GM19452 (cell line): ENCODE results near the gene C4BPB.
"Not testable (repeated sequence)": the region's sequence is repeated elsewhere in the genome, so short reads cannot be mapped to it uniquely, and the experiment has no call there.

ENCODE experiments used
- ATAC-seq: cut with Tn5 transposase; IDR thresholded peaks from one replicate; pipeline ENCODE4 v1.9.1; 2021; ENCODE audit not compliant: unreplicated experiment

C4BPB gene, protein sequence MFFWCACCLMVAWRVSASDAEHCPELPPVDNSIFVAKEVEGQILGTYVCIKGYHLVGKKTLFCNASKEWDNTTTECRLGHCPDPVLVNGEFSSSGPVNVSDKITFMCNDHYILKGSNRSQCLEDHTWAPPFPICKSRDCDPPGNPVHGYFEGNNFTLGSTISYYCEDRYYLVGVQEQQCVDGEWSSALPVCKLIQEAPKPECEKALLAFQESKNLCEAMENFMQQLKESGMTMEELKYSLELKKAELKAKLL

DNA sequence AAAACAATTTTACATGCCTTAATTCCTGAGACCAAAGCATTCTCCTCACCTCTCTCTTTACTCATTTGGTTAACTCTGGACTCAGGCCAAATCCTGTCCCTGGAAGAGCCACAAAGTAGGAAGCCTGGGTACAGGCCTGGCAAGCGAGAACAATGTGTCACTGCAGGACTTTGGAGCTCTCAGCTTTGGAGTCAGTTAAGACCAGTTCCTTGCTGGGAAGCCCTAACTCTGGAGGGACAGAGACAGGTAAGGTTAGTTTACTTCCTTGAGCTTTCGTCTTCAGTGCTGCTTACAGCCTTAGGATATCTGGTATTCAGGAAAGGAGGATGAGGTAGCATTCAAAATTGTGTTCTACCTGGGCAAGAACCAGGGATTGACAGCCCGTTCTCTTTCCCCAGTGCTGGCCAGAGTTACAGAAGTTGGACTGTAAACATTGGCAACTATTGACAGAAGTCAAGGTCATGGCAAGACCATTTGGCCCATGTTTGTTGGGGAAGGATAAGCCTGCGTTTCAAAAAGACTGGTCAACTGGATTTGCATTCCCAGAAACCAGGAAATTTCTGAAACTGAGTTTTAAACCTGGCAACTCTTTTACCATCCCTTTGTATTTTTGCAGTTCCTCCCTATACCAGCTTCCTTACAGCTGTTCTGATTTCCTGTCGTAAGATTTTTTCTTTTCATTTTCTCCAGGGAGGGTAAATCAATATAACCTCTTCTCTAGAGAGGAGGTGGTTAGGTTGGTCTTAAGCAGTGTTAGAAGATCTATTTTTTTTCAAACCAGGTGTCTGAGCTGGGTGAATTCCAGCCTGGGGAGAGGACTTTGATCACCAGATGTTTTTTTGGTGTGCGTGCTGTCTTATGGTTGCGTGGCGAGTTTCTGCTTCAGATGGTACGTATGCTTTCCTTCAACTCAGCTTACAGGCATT, at the start of gene C4BPB:
TSS of gene C4BPB (plus strand) at position 160 of the 926 bp plus-strand sequence. CDS start at position 832, 672 bp downstream.
- ATAC-seq = no peak

DNA sequence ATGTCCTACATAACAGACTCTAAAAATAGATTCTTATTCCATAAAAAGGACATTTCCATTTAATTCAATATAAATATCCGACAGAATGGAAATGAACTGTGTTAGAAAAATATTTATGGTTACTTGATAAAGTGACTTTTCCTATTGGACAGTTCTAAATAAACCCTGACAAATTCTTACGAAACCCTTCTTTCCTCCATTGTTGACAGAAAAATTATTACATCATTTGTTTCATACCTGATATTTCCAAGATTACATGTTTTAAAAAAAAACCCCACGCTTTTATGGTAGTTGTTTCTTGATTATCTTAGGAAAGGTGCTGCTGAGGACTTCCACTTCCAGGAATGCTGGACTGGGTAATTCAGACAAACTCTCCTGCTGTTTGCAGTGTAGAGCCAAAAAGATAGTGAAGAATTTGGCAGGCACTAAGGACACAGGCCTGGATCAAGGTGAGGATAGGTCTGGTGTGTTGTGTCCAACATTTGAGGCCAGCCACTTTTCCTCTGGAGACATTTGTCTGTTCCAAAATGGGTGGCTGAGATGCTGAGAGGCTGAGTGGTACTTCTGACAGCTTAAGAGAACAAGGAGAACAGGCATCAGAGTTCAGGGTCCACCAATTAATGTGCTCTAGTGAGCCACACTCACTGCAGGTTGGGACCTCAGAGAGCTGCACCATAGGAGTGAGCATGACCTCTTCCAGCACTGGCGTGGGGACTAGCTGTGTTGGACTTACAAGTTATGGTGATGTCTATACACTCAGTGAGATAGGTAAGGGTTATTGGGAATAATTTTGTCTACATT, 49.1 kb upstream of the C4BPB start:
- ATAC-seq = no peak

DNA sequence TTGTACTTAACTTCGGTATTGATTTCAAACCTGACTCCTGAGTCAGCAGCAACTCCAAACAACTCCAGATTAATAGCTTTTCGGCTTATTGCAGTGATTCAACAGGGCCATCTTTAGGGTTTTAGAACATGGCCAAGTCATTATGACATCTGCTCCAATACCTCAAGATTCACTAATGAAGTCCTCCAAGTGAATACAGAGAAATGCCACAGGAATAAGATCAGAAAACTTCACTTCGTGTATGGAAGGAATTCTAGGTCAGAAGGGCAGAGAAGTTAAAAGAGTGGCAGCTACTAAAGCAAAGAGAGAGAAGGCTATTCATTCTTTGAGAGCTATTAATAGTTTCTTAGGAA, 48.5 kb upstream of the C4BPB start:
- no peak for ATAC-seq

DNA sequence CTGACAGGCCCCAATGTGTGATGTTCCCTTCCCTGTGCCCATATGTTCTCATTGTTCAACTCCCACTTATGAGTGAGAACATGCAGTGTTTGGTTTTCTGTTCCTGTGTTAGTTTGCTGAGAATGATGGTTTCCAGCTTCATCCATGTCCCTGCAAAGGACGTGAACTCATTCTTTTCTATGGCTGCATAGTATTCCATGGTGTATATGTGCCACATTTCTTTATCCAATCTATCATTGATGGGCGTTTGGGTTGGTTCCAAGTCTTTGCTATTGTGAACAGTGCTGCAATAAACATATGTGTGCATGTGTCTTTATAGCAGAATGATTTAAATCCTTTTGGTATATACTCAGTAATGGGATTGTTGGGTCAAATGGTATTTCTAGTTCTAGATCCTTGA, 47.3 kb upstream of the C4BPB start:
- ATAC-seq = not testable (repeated sequence)

DNA sequence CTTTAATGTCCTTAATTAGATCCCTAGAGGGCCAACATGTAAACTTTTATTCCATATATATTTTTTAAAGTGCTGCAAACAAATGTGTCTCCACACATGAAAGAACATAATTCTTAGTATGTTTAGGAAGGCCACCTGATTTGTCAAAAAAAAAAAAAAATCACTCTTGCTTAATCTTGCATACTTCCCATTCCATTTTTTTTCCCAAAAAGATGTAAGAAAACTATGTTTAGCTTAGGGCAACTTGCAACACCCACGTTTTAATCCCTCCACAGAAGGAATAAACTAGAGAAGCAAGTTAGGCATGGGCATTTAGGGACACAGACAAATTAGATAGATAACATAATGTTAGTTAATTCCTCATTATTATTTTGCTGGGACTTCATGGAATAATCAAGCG, 43.2 kb upstream of the C4BPB start:
- no peak for ATAC-seq

DNA sequence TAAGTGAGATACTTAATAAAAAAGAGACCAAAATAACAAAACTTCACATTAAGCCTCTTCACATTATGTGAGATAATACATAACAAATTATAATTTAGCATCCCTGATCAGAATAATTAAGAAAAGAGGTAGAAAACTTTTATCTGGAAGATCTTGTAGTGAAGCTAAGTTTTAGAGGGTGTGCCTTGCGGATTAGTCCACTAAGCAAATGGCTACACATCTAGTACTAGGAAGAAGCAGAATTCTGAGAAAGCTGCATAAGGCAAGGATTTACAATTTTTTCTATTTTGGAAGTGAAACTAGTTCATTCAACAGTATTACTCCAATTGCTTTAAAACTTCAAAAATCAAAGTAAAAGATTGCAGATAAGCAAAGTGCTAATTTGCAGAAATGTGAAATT, 41.2 kb upstream of the C4BPB start:
- no peak for ATAC-seq

DNA sequence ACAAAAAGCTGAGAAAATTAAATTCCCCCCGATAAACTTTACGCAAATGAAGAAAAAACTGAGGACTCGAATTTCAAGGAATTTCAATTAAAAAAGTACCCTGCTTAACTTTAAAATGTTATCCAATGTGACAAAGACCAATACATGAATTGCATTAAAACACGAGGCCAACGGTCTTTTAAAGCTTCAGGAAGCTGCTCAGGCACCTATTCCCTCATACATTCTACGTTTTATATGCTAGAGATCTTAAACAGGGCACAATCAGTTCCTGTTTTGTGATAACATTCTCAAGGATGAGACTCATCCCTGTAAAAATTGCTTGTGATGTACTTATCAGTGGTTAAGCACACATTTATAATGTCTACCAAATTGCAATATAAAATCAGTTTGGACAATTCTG, 40.6 kb upstream of the C4BPB start:
- ATAC-seq = no peak

DNA sequence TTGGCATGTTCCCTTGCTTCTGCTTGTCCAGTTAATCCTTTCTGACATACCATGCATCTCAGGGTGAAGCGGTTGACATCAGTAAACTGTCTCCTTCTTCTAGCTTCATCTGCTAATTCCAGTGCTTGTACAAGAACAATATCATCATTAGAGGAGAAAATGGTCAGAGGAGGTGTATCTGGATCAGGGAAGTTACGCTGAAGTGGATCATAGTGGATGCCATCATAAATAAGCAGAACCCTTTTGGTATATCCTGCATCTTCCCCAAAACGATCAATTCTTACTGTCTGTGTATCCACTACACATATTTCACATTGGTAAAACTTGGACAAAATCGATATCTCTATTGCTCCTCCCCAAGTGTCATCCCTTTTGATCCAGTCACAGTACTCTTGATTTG, 39.6 kb upstream of the C4BPB start:
- ATAC-seq = no peak

DNA sequence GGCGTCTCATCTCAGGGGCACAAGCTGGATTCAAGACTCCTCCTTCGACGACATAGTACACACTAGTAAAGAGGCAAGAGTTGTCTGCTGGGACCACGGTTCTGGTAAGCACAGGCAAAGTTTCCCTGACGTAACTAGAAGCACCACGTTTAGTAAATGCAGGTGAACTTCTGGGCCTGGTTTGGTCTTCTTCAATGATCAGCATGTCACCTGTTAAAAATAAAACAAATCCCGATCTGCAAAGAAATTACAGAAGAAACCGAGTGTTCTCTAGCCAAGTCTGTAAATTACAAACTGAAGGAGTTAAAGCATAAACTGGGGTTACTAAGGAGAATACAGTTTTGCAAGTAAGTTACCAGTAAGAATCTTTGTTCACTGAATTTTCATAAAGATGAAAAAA, 39.1 kb upstream of the C4BPB start:
- ATAC-seq = no peak

DNA sequence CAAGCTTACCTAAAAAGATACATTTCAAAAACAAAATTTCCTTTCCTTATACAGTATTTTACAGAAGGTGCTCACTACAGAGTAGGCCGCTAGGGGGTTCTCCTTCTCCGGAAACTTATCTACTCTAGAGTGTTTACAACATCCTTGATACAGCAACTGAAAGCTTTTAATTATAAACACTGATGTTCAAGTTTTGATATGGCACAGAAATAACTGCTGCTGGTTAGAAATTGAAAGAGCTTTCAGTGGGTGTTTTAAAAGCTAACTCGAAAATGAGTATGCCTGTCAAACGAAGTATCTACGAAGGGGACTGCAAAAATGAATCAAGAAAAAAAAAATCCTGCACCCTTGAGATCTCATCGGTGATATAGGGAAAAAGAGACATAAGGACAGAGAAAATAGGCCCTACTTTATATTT, 38.7 kb upstream of the C4BPB start:
- no peak for ATAC-seq

DNA sequence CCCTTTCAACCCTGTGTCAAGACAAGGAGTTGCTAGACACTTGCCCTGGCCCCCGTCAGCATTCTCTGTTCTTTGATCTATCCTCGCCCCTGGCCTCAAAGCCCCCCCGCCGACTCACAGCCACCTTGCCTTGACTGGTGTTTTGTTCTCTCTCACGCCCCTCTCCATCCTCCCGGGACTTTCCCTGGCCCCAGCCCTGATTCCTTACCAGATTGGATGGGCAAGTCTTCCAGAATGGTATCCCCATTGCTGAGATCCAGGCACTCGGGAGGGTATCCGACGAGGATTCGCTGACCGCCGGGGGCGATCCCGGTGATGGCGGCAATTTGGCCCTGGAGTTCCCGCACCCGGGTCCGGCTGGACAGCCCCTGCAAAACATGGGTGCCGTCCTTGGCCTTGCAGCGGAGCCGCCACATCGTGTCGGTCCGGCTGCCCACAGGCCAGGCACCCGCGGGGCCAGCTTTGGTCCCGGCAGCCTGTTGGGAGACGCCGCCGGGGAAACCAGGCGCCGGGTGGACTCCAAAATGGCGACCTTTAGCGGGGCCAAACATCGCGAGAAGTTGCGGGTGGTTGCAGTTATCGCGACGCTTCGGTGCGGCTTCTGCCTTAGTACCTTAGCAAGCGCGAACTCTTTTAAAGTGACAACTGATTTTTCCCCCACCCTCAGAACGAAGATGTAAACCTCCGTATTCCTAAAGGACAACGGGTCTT, 38.0 kb upstream of the C4BPB start:
- peak; percentile 63 for ATAC-seq

DNA sequence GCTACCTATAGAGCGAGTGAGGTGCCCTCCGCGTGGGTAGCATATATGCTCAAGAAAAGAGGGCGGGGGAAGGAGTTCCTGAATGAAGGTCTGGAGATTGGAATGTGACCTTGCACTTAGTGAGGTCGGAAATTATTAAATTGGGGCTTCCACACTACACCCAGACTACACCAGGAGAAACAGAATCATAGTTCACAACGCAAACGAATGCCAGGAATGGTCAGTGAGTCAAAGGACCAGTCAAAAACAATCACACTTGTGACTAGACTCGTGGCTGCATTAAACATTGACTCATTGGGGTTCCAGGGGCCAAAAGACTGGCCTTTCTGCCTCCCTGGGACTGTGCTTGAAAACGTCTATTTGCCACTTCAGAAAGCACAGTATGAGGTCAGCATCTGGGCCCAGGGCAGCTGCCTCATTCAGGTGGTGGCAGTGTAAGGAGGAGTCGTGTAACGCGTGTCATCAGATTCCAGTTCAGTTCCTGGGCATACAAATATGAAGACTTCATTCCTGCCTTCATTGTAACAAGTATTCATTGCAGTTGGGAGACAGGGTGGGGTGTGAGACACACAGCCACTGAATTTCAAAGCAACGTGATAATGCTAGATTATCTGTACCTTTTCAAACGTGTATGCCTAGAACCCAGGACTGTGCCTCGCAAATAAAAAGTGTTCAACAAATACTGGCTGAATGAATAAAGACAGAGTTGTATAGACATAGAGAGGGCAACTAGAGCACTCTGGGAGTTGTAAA, 37.3 kb upstream of the C4BPB start, which contains the start of gene YOD1:
TSS of gene YOD1 (minus strand) at position 18 of the 753 bp plus-strand sequence. CDS start 178 bp downstream, outside the sequence.
- ATAC-seq = no peak

DNA sequence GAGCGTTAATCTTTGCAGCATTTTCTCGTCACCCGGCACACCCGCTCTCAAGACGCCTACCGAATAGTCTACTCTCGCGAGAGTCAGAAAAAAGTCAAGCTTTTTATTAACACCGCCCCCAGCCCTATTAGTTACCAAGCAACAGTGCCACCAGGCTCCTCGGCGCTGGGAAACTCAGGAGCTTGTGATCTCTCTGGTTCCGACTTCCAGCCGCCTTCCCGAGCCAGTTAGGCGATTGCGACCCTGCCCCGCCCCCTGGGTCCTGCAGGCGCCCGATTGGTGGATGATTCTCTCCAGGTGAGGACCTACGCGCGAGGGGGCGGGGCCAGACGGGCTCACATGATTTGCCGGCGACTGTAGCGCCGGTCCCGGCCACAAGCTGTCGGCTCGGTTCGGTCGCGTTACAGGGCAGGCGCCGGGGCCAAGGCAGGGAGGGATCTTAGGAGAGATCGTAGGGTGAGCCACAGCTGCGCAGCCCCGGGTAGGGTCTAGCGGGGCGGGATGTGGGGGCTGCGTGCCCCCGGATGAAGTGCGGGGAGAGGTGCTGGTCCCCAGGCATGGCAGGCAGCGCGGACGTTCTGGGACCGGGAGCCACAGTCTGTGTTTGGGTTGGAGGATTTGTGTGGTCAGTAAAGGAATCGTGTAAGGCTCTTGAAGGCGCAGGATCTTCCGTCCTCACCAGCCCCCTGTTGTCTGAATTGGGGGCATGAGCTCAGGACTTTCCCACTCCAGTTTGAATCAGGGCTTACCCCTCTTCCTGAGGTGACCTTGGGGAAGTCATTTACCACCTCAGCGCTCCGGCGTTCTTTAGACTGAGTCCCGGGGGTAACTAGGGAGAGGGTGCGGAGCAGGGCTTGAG, 35.5 kb upstream of the C4BPB start, which contains the start of gene PFKFB2:
TSS of gene PFKFB2 (plus strand) at position 365 of the 859 bp plus-strand sequence. CDS start 1,443 bp downstream, outside the sequence.
- ATAC-seq = peak; percentile 62

DNA sequence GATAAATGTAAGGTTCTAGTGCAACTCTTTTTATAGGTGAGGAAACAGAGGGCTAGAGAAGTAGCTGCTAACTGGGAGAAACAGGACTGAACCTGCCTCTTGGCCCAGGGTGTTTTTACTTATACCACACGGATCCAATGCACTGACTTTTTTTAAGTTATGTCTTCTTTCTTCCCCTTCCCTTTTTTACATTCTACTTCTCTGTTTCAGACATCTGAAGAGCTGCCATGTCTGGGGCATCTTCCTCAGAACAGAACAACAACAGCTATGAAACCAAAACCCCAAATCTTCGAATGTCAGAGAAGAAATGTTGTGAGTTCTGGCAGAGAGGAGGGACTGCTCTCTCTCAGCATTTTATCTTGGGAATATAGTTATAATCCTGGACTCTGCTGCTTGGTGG, 34.2 kb upstream of the C4BPB start:
- no peak for ATAC-seq

DNA sequence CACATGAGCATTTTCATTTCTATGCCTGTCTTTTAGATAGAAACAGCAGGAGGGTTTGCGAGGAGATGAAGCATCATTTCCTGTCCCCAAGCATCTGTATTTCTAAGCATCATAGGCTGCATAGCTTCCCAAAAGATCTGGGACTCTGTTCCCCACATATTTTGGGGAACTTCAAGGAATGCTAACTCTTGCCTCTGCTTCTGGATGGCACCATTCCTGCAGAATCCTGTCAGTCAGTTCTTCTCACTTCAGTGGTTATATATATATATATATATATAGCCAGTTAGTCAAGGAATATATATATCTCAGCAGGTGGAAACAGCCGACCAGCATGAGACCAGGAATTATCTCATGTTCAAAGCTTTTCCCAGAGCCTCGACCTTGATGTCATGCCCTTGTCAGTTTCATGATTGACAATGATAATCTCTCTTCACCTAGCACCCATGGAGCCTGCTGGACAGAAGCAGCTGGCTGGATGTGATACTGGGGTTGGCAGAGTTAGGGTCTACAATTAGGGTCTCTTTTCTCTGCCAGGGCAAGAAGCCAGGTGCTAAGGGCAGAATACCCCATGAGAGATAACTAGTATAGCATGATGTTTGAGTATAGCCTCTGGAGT, 33.2 kb upstream of the C4BPB start:
- ATAC-seq = no peak

DNA sequence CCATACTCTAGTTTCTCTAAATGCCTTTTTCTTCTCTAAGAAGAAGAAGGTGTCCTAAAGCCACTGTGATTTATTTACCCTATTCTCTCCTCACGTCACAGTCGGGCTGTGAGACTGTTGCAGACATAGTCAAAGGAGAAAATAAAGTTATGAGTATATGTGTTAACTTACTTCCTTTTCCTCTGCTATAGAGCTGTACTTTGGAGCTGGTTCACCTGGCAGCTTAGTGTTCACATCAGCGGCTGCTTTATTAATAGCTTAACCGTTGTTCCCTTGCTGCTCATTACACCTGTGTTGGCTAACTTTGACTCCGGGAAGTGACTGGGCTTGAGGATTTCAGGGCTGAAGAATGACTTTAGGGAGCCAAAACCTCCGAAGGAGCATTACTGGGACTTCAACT, 32.0 kb upstream of the C4BPB start:
- ATAC-seq = no peak

DNA sequence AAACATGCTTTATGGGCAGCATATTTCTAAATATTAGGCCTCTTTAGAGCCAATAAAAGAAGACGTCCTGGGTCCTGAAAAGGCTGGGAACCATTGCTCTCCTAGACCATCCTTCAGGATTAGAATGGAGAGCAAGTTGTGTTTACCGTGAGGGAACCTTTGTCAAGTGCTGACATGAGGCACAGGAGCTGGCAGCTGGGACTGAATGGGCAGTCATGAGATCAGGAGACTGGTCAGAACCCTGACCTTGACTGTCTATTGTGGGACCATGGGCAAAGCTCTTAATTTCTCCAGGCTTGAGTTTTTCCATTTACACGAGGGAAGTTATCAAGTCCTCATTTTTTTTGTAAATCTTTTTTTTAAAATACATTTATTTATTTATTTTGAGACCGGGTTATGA, 30.4 kb upstream of the C4BPB start:
- ATAC-seq = no peak
